HCT116 (cell line): Measurements from ENCODE around the gene ENOSF1.

ENCODE experiments used
- CEBPB ChIP-seq: IDR thresholded peaks from 2 replicates; pipeline ENCODE4 v1.6.1; 2012; ENCODE audit warnings: low read depth
- EZH2 ChIP-seq: fragments of 200-600 bp; sonication (generic); IDR thresholded peaks from 2 replicates; pipeline ENCODE4 v1.6.1; 2017; ENCODE audit warnings: antibody characterized with exemption, mixed run types
- EZH2phosphoT487 ChIP-seq: fragments of 200-600 bp; IDR thresholded peaks from 2 replicates; pipeline ENCODE4 v1.6.1; 2018; ENCODE audit warnings: antibody characterized with exemption, borderline replicate concordance
- JUND ChIP-seq: IDR thresholded peaks from 2 replicates; pipeline ENCODE4 v1.6.1; 2012
- POLR2A ChIP-seq: IDR thresholded peaks from 2 replicates; pipeline ENCODE4 v1.7.0; 2011; ENCODE audit warnings: borderline replicate concordance; ENCODE audit not compliant: insufficient read depth, insufficient read length; ENCODE audit errors: extremely low read depth
- SIN3A ChIP-seq: IDR thresholded peaks from 2 replicates; pipeline ENCODE4 v1.6.1; 2012; ENCODE audit warnings: low read depth
- SP1 ChIP-seq: IDR thresholded peaks from 2 replicates; pipeline ENCODE4 v1.6.1; 2012; ENCODE audit warnings: low read depth
- ZFX ChIP-seq: fragments of 450-650 bp; IDR thresholded peaks from 2 replicates; pipeline ENCODE4 v1.6.1; 2017
- ZNF274 ChIP-seq: fragments of 200-500 bp; sonication (Bioruptor generic); IDR thresholded peaks from 2 replicates; pipeline ENCODE4 v1.6.1; 2014; ENCODE audit warnings: mild to moderate bottlenecking, low read depth, low read length, inconsistent platforms
- TF ChIP-seq, protein P1 (sequence below), 3 experiments: fragments of 200-600 bp in 1 of 3; sonication (generic) in 1 of 3; IDR thresholded peaks in 2 of 3; conservative IDR thresholded peaks in 1 of 3; 2 replicates each; pipeline ENCODE4 v1.5.1; 2012 to 2017; ENCODE audit warnings: low read depth in 2 of 3, low read length in 2 of 3, antibody characterized with exemption in 1 of 3, borderline replicate concordance in 1 of 3, control low read depth in 1 of 3, mild to moderate bottlenecking in 1 of 3, mixed read lengths in 1 of 3, mixed run types in 1 of 3, moderate library complexity in 1 of 3; ENCODE audit not compliant: insufficient read depth in 1 of 3
- TF ChIP-seq, protein P2 (sequence below): IDR thresholded peaks from 2 replicates; pipeline ENCODE4 v1.6.1; 2012
- TF ChIP-seq, protein P3 (sequence below): IDR thresholded peaks from 2 replicates; pipeline ENCODE4 v1.6.1; 2012; ENCODE audit warnings: low read depth
- TF ChIP-seq, protein P4 (sequence below): IDR thresholded peaks from 2 replicates; pipeline ENCODE4 v1.6.1; 2012

DNA sequence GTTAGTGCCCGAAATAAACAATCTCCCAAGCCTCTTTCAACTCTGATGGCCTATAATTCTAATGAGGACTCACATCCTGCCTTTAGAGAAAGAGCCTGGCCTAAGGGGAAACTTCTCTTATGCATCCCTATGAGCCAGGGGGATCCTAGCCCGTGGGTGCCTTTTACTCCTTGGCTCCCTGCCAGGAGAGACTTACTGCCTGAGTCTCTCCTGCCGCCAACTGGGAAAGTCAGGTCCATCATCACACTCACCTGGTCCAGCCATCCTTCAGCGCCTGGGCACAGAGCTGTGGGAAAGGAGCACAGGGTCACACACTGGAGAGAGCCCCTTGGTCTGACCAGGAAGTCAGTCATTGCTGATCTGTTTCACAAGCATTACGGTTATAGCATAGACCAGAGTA lies 24.1 kb downstream of the ENOSF1 start:
- TF ChIP-seq JUND (no peak), EZH2 (no peak), POLR2A (no peak), ZFX (no peak), EZH2phosphoT487 (no peak), SP1 (no peak), ZNF274 (no peak), SIN3A (no peak), CEBPB (no peak)
- TF ChIP-seq, protein P1, sequence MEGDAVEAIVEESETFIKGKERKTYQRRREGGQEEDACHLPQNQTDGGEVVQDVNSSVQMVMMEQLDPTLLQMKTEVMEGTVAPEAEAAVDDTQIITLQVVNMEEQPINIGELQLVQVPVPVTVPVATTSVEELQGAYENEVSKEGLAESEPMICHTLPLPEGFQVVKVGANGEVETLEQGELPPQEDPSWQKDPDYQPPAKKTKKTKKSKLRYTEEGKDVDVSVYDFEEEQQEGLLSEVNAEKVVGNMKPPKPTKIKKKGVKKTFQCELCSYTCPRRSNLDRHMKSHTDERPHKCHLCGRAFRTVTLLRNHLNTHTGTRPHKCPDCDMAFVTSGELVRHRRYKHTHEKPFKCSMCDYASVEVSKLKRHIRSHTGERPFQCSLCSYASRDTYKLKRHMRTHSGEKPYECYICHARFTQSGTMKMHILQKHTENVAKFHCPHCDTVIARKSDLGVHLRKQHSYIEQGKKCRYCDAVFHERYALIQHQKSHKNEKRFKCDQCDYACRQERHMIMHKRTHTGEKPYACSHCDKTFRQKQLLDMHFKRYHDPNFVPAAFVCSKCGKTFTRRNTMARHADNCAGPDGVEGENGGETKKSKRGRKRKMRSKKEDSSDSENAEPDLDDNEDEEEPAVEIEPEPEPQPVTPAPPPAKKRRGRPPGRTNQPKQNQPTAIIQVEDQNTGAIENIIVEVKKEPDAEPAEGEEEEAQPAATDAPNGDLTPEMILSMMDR (IDR thresholded peaks at IDR 0.05 in 2 of 3, conservative IDR thresholded peaks at IDR 0.05 in 1 of 3; ENCODE audit: borderline replicate concordance in 1 of 3, insufficient read depth in 1 of 3, low read depth in 2 of 3, low read length in 2 of 3), result no peak
- TF ChIP-seq, protein P2, sequence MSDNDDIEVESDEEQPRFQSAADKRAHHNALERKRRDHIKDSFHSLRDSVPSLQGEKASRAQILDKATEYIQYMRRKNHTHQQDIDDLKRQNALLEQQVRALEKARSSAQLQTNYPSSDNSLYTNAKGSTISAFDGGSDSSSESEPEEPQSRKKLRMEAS, result no peak
- TF ChIP-seq, protein P3, sequence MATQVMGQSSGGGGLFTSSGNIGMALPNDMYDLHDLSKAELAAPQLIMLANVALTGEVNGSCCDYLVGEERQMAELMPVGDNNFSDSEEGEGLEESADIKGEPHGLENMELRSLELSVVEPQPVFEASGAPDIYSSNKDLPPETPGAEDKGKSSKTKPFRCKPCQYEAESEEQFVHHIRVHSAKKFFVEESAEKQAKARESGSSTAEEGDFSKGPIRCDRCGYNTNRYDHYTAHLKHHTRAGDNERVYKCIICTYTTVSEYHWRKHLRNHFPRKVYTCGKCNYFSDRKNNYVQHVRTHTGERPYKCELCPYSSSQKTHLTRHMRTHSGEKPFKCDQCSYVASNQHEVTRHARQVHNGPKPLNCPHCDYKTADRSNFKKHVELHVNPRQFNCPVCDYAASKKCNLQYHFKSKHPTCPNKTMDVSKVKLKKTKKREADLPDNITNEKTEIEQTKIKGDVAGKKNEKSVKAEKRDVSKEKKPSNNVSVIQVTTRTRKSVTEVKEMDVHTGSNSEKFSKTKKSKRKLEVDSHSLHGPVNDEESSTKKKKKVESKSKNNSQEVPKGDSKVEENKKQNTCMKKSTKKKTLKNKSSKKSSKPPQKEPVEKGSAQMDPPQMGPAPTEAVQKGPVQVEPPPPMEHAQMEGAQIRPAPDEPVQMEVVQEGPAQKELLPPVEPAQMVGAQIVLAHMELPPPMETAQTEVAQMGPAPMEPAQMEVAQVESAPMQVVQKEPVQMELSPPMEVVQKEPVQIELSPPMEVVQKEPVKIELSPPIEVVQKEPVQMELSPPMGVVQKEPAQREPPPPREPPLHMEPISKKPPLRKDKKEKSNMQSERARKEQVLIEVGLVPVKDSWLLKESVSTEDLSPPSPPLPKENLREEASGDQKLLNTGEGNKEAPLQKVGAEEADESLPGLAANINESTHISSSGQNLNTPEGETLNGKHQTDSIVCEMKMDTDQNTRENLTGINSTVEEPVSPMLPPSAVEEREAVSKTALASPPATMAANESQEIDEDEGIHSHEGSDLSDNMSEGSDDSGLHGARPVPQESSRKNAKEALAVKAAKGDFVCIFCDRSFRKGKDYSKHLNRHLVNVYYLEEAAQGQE, result no peak
- TF ChIP-seq, protein P4, sequence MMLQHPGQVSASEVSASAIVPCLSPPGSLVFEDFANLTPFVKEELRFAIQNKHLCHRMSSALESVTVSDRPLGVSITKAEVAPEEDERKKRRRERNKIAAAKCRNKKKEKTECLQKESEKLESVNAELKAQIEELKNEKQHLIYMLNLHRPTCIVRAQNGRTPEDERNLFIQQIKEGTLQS, result no peak
